WERI-Rb-1 (cell line): ENCODE measurements around the gene CASR.

Experiments
- DNase-seq: peaks from one replicate; pipeline ENCODE4 v3.0.0-alpha.2; 2020
- H3K27ac ChIP-seq: fragments of 250-450 bp; sonication (Bioruptor Pico); 2 replicates; pipeline ENCODE4 v1.5.1; 2020; ENCODE audit warnings: mild to moderate bottlenecking, moderate library complexity
- H3K27me3 ChIP-seq: fragments of 250-450 bp; sonication (Bioruptor Pico); 2 replicates; pipeline ENCODE4 v1.5.1; 2021; ENCODE audit warnings: mild to moderate bottlenecking, low read depth, moderate library complexity; ENCODE audit not compliant: insufficient read depth, severe bottlenecking
- H3K36me3 ChIP-seq: fragments of 250-450 bp; sonication (Bioruptor Pico); 2 replicates; pipeline ENCODE4 v1.5.1; 2020; ENCODE audit warnings: mild to moderate bottlenecking, moderate library complexity
- H3K4me3 ChIP-seq: 2 replicates; pipeline ENCODE4 v1.5.1; 2011; ENCODE audit warnings: low read depth, mild to moderate bottlenecking, control low read depth, low read length
- H3K9me3 ChIP-seq: fragments of 250-450 bp; sonication (Bioruptor Pico); 2 replicates; pipeline ENCODE4 v1.5.1; 2021; ENCODE audit warnings: mild to moderate bottlenecking, moderate library complexity; ENCODE audit not compliant: severe bottlenecking
- CTCF ChIP-seq: IDR thresholded peaks from 2 replicates; pipeline ENCODE4 v1.5.1; 2011; ENCODE audit warnings: low read depth, mild to moderate bottlenecking, control low read depth, inconsistent platforms, low read length

Gene CASR

GRCh38 chr3:122232485-122232884 lies 49.0 kb downstream of the CASR start:
- H3K4me3 ChIP-seq: no peak overlapping the region
- no peaks in the 10 kb centered on the region for H3K36me3 ChIP-seq
- TF ChIP-seq CTCF: no peak
- H3K27ac ChIP-seq: no peak overlapping the region
- H3K9me3 ChIP-seq: no peaks in the 10 kb centered on the region
- no peak for DNase-seq
- peaks cover 3% of the 10 kb centered on the region for H3K27me3 ChIP-seq

GRCh38 chr3:122233101-122233952 lies 49.9 kb downstream of the CASR start:
- no peak for TF ChIP-seq CTCF
- Histone ChIP-seq H3K27me3 (peaks cover 3% of the 10 kb centered on the region), H3K27ac (no peak overlapping the region), H3K36me3 (no peaks in the 10 kb centered on the region), H3K9me3 (no peaks in the 10 kb centered on the region), H3K4me3 (no peak overlapping the region)
- no peak for DNase-seq

- Histone ChIP-seq H3K27ac (no peak overlapping the region), H3K27me3 (peaks cover 3% of the 10 kb centered on the region)
These were observed 50.6 kb downstream of the CASR start for GRCh38 chr3:122234117-122234516.

GRCh38 chr3:122235147-122235546 lies 51.7 kb downstream of the CASR start:
- Histone ChIP-seq H3K4me3 (no peak overlapping the region), H3K9me3 (no peaks in the 10 kb centered on the region), H3K27ac (no peak overlapping the region), H3K36me3 (no peaks in the 10 kb centered on the region), H3K27me3 (peaks cover 3% of the 10 kb centered on the region)
- no peak for TF ChIP-seq CTCF
- no peak for DNase-seq

More at GRCh38 chr3:122234117-122234516, 50.6 kb downstream of the CASR start:
- no peak for TF ChIP-seq CTCF
- Histone ChIP-seq H3K36me3 (no peaks in the 10 kb centered on the region), H3K9me3 (no peaks in the 10 kb centered on the region), H3K4me3 (no peak overlapping the region)
- DNase-seq: no peak

- DNase-seq: no peak
- H3K9me3 ChIP-seq: no peaks in the 10 kb centered on the region
- no peak overlapping the region for H3K4me3 ChIP-seq
- no peak overlapping the region for H3K27ac ChIP-seq
- peaks cover 5% of the 10 kb centered on the region for H3K27me3 ChIP-seq
- no peak for TF ChIP-seq CTCF
- no peaks in the 10 kb centered on the region for H3K36me3 ChIP-seq
These were observed 55.6 kb downstream of the CASR start for GRCh38 chr3:122239112-122239511.
